HG03432 (cell line): Measurements from ENCODE around the gene SUPV3L1.
"Not testable (repeated sequence)": the region's sequence is repeated elsewhere in the genome, so short reads cannot be mapped to it uniquely, and the experiment has no call there.

ENCODE experiments used
- ATAC-seq: cut with Tn5 transposase; IDR thresholded peaks from one replicate; pipeline ENCODE4 v1.9.1; 2021; ENCODE audit warnings: mild to moderate bottlenecking, moderate library complexity; ENCODE audit not compliant: unreplicated experiment

The SUPV3L1 gene

GRCh38 chr10:69228151-69228550 lies 48.1 kb downstream of the SUPV3L1 start:
- no peak for ATAC-seq

- ATAC-seq, result no peak
These were observed 49.5 kb downstream of the SUPV3L1 start for GRCh38 chr10:69229616-69229916.

DNA sequence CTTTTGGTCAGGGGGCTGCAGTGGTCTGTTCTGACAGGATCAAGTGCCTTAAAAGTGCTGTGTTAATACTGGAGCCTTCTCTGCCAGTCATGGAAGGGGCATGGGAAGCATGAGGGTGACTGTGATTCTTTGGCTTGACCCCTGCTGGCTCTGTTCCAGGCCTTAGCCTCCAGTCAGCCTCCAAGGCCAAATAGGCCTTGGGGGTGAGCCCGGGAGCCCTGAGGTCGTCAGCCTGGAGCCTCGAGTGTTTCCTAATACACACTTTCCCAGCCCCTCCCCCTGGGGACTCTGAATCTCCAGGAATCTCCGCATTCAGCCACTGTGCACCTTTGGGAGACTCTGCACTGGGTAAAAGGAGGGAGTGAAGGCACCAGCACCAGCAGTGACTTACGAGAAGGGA lies 50.1 kb downstream of the SUPV3L1 start:
- no peak for ATAC-seq

GRCh38 chr10:69232252-69232651 lies 52.2 kb downstream of the SUPV3L1 start:
- no peak for ATAC-seq

GRCh38 chr10:69232736-69233480 lies 52.9 kb downstream of the SUPV3L1 start:
- ATAC-seq, result no peak

- ATAC-seq, result no peak
These were observed 54.4 kb downstream of the SUPV3L1 start for GRCh38 chr10:69234447-69234846.

DNA sequence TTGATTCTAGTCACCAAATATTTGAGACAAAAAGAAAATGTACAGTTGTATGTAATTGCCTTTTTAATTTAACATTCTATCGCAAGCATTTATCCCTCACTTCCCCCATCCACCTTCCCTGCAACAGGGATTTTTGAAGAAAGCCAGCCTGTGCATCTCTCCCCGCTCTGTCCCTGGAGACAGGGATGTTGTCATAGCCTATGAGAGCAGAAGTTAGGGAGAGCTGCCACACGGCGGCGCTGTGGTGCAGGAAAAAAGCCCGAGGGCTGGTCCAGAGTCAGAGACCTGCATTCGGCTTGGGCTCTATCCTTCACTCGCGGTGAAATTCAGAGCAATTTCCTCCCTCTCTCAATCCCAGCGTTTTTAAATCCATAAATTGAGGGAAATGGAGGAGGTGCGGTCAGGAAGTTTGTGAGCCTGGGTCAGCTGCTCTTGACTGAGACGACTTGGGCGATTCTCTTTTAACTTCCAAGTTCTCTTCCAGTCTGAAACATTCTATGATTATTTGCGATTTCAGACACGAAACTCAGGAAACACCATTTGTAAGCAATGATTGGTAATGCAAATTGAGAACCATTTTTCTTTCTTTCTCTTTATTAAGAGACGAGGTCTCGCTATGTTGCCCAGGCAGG lies 57.6 kb downstream of the SUPV3L1 start:
- peak; percentile 89 for ATAC-seq

- no peak for ATAC-seq
These were observed 59.1 kb downstream of the SUPV3L1 start for GRCh38 chr10:69239136-69239535.

GRCh38 chr10:69239816-69240434 lies 59.9 kb downstream of the SUPV3L1 start:
- ATAC-seq, result no peak

- ATAC-seq, result no peak
These were observed 60.4 kb downstream of the SUPV3L1 start for GRCh38 chr10:69240455-69240854.

DNA sequence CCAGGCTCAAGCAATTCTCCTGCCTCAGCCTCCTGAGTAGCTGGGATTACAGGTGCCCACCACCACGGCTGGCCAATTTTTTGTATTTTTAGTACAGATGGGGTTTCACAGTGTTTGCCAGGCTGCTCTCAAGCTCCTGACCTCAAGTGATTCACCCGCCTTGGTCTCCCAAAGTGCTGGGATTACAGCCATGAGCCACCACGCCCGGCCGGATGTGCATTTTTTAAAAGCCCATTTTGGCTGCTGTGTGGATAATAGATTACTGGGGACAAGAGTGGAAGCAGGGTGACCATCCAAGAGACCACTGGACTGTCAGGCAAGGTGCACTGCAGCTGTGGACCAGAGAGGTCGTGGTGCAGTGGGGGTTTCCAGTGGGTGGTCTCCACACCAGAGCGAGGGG lies 61.5 kb downstream of the SUPV3L1 start:
- ATAC-seq, result no peak

DNA sequence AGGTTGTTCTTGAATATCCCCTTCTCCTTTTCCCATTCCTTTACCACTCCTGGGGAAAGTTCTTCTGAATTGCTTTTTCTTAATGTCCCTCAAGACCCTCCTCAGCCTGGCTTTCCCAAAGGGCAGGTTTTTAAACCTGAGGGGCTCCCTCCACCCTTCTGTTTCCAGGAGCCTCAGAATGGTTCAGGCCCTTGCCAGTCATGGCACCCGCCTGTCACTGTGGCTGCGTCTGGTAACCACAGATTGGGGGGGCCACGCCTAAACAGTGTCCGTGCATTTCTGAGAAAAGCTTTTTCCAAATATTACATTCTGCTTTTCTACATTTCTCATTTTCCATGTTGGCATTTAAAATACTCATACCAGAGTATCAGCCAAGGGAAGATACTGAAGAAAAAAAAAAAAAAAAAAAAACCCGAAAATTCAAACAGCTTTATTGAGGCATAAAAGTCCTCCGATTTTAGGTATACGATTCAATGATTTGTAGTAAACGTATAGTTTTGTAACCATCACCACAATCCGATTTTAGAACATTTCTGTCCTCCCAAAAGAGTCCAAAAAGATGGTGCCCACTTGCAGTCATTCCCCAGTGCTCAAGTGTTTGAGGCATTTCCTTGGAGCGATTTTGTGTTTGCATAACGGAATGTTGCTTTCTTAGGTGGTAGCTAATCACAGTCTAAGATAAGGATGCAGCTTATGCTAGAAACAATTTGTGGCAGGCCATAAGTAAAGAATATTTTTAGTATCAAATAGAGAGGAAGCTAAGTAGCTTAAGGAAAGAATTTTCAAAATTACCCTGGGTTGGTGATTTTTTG lies 62.2 kb downstream of the SUPV3L1 start:
- ATAC-seq, result no peak

DNA sequence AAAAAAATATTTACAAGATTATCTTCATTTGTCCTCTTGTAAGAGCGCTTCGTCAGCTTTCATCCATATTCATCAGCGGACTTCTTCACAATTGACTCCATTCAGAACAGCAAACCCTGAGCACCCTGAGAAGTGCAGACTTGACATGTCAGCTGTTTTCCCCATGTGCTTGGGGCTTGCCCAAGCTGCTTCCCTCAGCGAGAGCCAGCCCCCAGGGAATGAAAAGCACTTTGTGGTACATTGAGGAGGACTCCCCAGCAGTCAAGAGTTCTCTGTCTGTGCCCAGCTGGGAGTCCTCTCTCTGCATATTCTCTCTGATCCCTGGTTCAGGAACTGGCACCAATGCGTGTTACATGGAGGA lies 62.8 kb downstream of the SUPV3L1 start:
- ATAC-seq, result no peak

DNA sequence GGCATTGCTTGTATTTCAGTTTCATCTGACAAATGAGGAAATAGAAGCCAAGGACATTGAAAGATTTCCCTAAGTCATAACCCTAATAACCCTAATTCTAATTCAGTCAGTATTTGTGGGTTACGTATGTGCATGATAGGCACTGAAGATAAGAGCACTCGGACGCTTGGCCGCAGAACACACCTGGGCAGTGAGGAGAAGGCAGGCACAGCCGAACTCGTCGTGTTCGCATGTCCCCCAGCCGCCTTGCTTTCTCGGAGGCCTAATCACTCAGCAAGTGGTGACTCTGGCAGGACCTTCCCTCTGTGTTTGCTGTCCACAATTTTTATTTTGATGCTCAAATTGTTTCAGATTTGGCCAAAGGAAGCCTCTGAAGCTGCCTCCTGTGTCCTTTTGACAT lies 63.8 kb downstream of the SUPV3L1 start:
- ATAC-seq, result no peak

- ATAC-seq, result no peak
These were observed 66.0 kb downstream of the SUPV3L1 start for GRCh38 chr10:69246036-69246435.

DNA sequence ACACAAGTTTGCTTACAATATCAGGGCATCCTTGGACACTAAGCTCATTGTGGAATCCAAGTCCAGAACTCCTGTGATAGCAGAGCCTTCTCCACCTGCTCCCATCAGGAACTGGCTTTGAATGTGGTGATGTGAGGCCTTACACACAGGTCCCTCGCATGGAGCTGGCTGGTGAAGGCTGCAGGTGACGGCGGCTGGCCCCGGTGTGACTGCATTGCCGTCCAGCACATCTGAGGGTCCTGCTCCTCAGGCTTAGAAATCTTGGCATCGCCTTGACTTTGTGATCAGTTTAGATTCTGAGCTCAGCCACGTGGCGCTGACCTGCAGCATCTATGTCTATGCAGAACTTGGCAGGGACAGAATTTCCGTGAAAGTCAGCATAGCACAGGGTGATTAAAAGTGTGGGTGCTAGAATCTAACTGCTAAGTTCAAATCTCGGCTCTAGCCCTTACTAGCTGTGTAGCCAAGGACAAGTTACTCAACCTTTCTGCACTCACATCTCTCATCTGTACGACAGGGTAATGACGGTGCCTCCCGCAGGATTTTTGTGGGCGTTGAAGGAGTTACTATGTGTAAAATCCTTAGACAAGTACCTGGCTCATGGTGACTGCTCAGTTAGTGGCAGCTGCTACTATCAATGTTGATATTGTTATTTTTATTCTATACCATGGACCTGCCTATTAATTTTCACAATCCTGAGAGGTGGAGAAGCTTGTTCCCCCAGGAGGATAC lies 66.7 kb downstream of the SUPV3L1 start:
- ATAC-seq, result no peak

DNA sequence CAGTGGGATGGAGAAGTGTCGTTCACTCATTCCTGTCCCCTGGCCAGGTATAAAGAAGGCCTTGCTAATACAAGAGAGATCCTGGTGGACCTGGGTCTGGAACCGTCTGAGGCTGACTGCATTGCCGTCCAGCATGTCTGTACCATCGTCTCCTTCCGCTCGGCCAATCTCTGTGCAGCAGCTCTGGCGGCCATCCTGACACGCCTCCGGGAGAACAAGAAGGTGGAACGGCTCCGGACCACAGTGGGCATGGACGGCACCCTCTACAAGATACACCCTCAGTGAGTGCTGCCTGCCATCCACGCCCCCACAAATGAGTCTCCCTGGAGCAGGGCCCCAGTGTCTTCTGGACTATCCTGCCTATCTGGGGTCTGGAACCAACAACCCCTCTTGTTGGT lies 67.3 kb downstream of the SUPV3L1 start:
- no peak for ATAC-seq

- ATAC-seq, result no peak
These were observed 68.2 kb downstream of the SUPV3L1 start for GRCh38 chr10:69248117-69248730.

DNA sequence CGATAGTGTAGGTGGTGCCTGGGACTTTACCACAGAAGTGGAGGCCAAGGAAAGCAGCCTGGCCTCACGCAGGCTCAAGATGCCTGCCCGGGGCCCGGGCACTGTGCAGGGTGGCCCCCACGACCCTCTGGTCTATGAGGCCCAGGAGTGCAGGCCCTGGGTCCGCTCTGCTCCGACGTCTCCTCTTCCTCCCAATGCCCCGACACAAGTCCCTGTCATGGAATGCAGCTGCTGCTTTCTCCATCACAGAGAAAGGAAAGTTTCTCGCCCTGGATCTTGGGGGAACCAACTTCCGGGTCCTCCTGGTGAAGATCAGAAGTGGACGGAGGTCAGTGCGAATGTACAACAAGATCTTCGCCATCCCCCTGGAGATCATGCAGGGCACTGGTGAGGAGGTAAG lies 70.0 kb downstream of the SUPV3L1 start:
- no peak for ATAC-seq

GRCh38 chr10:69251417-69251816 lies 71.4 kb downstream of the SUPV3L1 start:
- ATAC-seq, result not testable (repeated sequence)

GRCh38 chr10:69253171-69253570 lies 73.1 kb downstream of the SUPV3L1 start:
- no peak for ATAC-seq
